ENCODE results near the gene NADK. TPM values are rescaled to one million over a fixed set of nuclear protein-coding genes. Genes with fewer than 3 reads are reported as not detected.

Gene NADK
- total RNA-seq, 1 donor from 2014 or later = 48.8 TPM

GRCh38 chr1:1758059-1758621 is 20.1 kb downstream of the NADK start:
- no peak for TF ChIP-seq CTCF (conservative IDR thresholded peaks at IDR 0.05; ENCODE audit: low read depth, low read length)
- no peak for DNase-seq (ENCODE audit: low read depth)
- H3K4me3 ChIP-seq (ENCODE audit: low read depth, low read length) = no peak overlapping the region

GRCh38 chr1:1757422-1758058 is 20.7 kb downstream of the NADK start:
- TF ChIP-seq CTCF (conservative IDR thresholded peaks at IDR 0.05; ENCODE audit: low read depth, low read length) = no peak

GRCh38 chr1:1756661-1757421 is 21.4 kb downstream of the NADK start:
- TF ChIP-seq CTCF (conservative IDR thresholded peaks at IDR 0.05; ENCODE audit: low read depth, low read length) = no peak
- no peak overlapping the region for H3K4me3 ChIP-seq (ENCODE audit: low read depth, low read length)
- no peak for DNase-seq (ENCODE audit: low read depth)

More at GRCh38 chr1:1757422-1758058, 20.7 kb downstream of the NADK start:
- DNase-seq (ENCODE audit: low read depth) = no peak
- H3K4me3 ChIP-seq (ENCODE audit: low read depth, low read length) = no peak overlapping the region

GRCh38 chr1:1755852-1756251 is 22.4 kb downstream of the NADK start:
- TF ChIP-seq CTCF (conservative IDR thresholded peaks at IDR 0.05; ENCODE audit: low read depth, low read length) = no peak
- H3K4me3 ChIP-seq (ENCODE audit: low read depth, low read length) = no peak overlapping the region
- no peak for DNase-seq (ENCODE audit: low read depth)

- no peak for DNase-seq (ENCODE audit: low read depth)
- no peak for TF ChIP-seq CTCF (conservative IDR thresholded peaks at IDR 0.05; ENCODE audit: low read depth, low read length)
- H3K4me3 ChIP-seq (ENCODE audit: low read depth, low read length) = no peak overlapping the region
These were observed 22.8 kb downstream of the NADK start for GRCh38 chr1:1755426-1755825.

GRCh38 chr1:1754051-1754815 is 24.0 kb downstream of the NADK start:
- TF ChIP-seq CTCF (conservative IDR thresholded peaks at IDR 0.05; ENCODE audit: low read depth, low read length) = no peak
- no peak overlapping the region for H3K4me3 ChIP-seq (ENCODE audit: low read depth, low read length)
- no peak for DNase-seq (ENCODE audit: low read depth)

Measured in epithelial cell of proximal tubule (primary cell).